Transverse colon (tissue), 4 donors: ENCODE data around the gene RITA1.

Experiments used
- CTCF ChIP-seq, 5 experiments: fragments of 200-600 bp in 3 of 5; fragments of 450-650 bp in 2 of 5; sonication (generic) in 3 of 5; IDR thresholded peaks; 1 replicate in 2 of 5; 2 replicates in 3 of 5; pipeline ENCODE4 v1.5.1; 2016 to 2017; ENCODE audit warnings: antibody characterized with exemption in 5 of 5, inconsistent platforms in 3 of 5, mild to moderate bottlenecking in 2 of 5, moderate library complexity in 1 of 5
- POLR2A ChIP-seq: fragments of 450-650 bp; IDR thresholded peaks from one replicate; pipeline ENCODE4 v1.6.1; 2016; ENCODE audit warnings: antibody characterized with exemption, mild to moderate bottlenecking, moderate library complexity
- POLR2AphosphoS5 ChIP-seq, 3 donors: sonication (generic); formaldehyde crosslinking; IDR thresholded peaks; one replicate each; pipeline ENCODE4 v1.6.1; 2016; ENCODE audit warnings: antibody characterized with exemption in 3 of 3

- TF ChIP-seq CTCF (IDR thresholded peaks at IDR 0.05): no peak
- no peak for TF ChIP-seq POLR2A
- TF ChIP-seq POLR2AphosphoS5 (IDR thresholded peaks at IDR 0.05): no peak
Measured at GRCh38 chr12:113233967-113234366, 48.4 kb downstream of the RITA1 start.
